HG03159 (cell line): ENCODE results near the gene PGPEP1.
A peak's percentile ranks its signal among the peaks of the same experiment; 100 is the strongest.
"Not testable (repeated sequence)": the region's sequence is repeated elsewhere in the genome, so short reads cannot be mapped to it uniquely, and the experiment has no call there.

Experiments used
- ATAC-seq: cut with Tn5 transposase; IDR thresholded peaks from one replicate; pipeline ENCODE4 v1.9.1; 2021; ENCODE audit warnings: mild to moderate bottlenecking, moderate library complexity; ENCODE audit not compliant: unreplicated experiment

PGPEP1 gene

DNA sequence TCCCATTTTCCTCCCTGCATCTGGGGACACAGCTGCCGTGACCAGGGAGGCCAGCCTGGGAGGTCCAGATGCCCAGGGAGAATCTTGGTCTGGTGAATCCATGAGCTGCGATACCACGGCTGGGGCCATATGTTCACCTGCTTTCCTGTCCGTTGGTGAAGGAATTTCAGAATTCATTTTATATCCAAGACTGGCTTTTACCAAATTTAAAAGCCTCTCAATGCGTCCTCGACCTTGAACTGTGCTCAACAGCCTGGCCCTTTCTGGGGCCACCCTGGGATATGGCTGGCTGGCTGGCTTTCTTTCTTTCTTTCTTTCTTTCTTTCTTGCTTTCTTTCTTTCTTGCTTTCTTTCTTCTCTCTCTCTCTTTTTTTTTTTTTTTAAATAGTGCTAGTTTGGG is 23.4 kb downstream of the PGPEP1 start:
- ATAC-seq: no peak

DNA sequence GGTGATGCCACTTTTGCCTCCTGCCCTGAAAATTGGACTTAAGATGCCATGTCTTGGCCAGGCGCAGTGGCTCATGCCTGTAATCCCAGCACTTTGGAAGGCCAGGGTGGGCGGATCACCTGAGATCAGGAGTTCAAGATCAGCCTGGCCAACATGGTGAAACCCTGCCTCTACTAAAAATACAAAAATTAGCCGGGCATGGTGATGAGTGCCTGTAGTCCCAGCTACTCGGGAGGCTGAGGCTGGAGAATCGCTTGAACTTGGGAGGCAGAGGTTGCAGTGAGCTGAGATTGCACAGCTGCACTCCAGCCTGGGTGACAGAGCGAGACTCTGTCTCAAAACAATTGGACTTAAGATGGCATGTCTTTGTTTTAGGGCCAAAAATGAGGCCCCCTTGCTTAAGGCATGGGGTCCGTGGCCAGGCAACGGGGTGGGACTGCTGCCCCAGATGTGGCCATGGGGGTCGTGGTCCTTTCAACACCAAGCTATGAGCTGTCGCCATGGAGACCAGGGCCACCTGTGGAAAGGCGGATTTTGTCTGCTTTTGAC is 24.0 kb downstream of the PGPEP1 start:
- ATAC-seq: not testable (repeated sequence)

DNA sequence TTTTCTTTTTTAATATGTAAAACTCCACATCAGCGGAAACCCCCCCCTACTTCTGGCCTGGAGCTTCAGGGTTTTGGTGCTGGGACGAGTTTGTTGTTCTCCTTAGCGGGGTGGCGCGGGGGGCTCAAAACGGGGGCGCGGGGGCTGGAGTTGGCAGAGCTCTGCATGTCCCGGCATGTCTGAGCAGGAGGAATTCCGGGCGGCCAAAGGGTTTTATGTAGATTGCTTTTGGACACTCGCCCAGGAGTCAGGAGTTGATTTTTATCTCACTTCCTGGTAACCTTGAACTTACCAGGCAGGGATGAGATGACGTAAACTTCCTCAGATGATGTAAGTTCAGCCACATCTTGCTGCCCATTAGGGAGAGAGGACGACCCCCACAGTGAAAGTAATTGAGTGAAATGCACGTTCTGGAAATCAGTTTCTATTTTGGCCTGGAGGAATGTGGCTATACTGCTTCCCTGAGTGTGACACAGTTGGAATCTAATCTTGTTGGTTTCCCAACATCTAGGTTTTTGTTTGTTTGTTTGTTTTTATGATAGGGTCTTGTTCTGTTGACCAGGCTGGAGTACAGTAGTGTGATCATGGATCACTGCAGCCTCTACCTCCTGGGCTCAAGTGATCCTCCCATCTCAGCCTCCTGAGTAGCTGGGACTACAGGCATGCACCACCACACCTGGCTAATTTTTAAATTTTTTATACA is 24.6 kb downstream of the PGPEP1 start:
- ATAC-seq: no peak

DNA sequence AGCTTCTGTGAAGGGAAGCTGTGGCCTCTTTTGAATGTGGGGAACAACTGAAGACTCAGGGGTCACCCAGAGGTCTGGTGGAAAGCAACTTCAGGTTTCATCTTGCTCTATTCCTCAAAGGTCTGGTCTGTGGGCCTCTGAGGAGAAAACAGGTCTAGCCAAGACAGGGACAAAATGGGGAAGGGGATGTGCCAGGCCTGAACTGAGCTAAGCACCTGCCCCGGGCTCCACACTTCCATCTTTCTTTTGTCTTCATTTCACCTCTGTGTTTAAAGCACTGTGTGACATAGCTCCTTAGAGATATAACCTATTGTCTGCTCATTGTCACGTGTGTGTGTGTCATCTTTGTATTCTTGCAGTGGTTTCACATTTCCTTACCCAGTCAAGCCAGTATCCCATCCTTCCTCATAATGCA is 25.6 kb downstream of the PGPEP1 start:
- no peak for ATAC-seq

DNA sequence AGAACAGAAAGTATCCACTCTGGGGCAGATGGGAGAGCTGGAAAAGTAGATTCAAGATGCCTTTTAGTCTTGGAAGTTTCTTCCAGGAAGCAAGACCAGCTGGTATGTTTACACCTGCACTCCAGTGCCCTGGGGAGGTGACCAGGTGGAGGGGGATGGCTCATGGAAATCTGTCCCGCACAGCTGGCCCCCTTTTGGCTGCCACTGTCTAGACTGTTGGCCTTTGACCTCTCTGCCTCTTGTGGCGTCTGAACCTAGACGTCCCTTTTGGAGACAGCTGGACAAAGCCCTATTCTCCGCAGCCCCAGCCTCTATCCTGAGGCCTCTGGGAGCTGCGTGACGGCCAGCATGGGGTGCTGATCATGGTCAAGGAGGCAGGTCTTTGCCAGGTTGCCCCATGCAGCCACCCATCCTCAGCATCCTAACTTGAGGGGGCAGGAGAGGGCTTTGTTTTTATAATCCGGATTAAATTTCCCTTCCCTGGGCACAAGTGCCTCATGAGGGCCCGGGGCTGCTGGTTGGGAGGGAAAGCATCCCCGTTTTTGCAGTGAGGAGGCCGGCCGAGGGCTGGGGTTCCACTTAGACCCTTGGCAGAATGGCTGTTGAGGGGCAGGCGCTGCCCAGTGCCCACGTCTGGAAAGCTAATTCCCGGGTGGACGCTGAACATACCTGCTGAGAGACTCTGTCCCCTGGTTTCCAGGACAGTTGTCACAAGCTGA is 28.3 kb downstream of the PGPEP1 start:
- ATAC-seq: no peak

DNA sequence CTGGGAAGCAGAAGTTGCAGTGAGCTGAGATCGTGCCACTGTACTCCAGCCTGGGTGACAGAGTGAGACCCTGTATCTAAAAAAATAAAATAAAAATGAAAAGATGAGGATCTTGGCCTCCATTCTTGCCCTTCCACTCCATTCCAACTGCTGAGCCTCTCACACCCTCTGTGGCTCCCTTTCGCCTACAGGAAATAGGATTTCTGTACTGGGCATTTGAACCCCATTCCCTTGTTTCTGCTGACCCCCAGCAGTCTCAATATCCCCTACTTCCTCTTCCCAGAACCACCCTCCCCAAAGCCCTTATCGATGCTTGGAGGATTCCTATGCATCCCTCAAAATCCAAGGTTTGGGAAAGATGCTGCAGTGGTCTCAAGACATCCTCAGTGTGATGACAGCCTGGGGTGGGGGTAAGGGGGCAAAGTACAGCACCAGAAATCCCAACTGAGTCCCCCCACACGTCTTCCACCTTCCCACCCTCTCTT is 33.1 kb downstream of the PGPEP1 start:
- no peak for ATAC-seq

DNA sequence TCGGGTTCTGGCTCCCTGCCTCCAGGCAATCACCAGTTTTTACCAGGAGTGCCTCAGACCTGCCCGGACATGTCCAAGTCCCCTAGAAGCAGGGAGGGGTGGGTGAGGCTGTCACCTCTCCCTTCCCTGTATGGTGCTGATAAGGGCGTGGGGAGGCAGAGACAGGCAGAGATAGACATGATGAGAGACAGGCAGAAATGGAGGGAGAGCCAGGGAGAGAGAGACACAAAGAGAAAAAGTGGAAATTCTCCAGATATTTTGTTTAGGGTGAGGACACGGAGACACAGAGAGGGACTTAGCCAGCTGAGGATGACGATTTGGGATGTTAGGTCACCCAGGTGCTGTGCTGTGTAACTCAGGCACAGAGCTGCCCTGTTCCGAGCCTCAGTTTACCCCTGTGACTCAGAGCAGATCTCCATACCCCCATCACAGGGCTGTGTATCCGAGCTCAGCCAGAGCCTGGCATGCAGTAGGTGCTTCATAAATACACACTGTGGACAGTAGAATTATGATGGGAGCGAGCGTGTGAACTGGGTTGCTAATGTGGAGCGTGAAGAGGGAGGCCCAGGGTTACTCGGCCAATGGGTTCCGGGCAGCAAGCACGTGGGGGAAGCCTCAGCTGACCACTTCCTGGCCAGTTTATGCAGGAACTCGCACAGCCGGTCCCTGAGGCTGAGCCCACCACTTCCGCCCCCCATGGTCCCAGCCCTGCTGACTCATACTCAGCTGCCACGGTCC is 33.7 kb downstream of the PGPEP1 start:
- peak; percentile 76 for ATAC-seq

DNA sequence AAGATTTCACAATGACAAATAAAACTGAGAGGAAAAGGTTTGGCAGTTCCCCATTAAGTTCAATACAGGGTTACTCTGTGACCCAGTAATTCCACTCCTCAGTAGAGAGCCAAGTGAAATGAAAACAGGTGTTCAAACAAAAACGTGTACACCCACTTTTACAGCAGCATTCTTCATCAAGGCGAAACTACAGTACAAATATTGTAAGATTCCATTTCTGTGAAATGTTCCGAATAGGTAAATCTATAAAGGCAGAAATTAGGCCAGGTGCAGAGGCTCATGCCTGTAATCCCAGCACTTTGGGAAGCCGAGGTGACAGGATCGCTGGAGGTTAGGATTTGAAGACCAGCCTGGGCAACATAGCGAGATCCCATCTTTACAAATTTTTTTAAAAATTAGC is 36.6 kb downstream of the PGPEP1 start:
- no peak for ATAC-seq

DNA sequence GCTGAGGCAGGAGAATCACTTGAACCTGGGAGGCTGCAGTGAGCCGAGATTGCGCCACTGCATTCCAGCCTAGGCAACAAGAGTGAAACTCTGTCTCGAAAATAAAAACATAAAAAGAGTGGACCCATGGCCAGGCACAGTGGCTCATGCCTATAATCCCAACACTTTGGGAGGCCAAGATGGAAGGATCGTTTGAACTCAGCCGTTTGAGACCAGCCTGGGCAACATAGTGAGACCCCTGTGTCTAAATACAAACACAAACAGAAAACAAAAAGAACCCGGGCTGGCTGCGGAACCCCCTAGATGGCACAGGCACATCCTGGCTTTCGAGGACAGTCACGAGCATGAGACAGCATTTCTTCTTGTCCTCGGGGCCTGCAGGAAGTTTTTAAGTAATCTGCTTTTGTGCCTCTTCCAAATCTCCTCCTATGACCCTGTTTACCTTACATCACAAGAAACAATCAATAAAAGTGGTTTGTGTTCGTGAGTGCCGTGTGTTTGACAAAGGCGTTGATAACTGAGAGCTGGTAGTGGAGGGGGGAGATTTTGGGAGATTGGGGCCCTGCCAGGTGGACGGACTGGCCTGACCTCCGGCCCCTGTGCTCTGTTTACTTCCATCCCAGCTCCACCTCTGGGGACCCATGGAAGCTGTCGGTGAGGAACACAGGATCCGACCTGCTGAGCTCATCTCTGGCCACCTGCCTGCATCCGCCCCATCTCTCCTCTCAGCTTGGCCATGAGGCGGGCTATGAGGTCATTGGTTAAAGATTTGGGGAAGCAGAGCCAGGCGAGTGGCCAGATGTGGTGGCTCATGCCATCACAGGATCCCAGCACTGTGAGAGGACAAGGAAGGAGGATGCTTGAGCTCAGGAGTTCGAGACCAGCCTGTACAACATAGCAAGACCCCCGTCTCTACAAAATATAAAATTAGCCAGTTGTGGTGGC is 39.7 kb downstream of the PGPEP1 start:
- no peak for ATAC-seq

DNA sequence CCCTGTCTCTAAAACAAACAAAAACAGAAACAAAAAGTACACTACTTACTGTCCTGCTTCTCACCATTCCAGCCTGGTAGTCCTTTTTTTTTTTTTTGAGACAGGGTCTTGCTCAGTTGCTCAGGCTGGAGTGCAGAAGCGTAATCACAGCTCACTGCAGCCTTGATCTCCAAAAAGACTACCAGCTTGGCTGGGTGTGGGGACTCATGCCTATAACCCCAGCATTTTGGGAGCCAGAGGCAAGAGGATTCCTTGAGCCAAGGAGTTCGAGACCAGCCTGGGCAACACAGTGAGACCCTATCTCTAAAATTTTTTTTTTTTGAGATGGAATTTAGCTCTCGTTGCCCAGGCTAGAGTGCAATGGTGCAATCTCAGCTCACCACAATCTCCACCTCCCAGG is 40.4 kb downstream of the PGPEP1 start:
- no peak for ATAC-seq

DNA sequence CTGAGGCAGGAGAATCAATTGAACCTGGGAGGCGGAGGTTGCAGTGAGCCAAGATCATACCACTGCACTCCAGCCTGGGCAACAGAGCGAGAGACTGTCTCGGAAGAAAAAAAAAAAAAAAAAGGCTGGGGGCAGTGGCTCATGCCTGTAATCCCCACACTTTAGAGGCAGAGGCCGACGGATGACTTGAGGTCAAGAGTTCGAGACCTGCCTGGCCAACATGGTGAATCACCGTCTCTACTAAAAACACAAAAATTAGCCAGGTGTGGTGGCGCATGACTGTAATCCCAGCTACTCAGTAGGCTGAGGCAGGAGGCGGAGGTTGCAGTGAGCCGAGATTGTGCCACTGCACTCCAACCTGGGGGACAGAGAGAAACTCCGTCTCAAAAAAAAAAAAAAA is 43.2 kb downstream of the PGPEP1 start:
- not testable (repeated sequence) for ATAC-seq

DNA sequence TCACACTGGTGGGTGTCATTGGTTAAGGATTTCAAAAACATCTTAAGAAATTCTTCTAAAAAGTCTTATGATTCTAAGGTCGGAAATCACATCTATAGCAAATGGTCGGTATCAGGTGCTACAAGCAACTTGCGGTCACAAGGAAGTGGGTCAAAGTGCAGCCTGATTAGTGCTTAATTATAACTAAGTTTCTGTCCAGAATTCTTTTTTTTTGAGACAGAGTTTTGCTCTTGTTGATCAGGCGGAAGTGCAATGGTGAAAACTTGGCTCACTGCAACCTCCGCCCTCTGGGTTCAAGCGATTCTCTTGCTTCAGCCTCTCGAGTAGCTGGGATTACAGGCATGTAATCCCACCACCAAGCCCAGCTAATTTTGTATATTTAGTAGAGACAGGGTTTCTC is 44.4 kb downstream of the PGPEP1 start:
- no peak for ATAC-seq

DNA sequence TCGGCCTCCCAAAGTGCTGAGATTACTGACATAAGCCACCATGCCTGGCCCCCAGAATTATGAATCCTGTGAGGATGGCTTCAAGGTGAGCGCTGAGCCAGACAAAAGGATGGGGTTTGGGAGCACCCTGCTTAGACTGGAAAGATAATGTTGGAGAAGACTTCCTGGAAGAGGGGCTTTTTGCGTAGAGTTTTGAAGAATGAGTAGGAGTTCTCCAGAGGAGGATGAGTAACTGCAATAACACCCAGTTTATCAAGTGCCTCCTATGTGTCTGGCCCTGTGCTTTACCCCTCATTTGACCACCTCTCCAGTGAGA is 44.9 kb downstream of the PGPEP1 start:
- ATAC-seq: no peak

DNA sequence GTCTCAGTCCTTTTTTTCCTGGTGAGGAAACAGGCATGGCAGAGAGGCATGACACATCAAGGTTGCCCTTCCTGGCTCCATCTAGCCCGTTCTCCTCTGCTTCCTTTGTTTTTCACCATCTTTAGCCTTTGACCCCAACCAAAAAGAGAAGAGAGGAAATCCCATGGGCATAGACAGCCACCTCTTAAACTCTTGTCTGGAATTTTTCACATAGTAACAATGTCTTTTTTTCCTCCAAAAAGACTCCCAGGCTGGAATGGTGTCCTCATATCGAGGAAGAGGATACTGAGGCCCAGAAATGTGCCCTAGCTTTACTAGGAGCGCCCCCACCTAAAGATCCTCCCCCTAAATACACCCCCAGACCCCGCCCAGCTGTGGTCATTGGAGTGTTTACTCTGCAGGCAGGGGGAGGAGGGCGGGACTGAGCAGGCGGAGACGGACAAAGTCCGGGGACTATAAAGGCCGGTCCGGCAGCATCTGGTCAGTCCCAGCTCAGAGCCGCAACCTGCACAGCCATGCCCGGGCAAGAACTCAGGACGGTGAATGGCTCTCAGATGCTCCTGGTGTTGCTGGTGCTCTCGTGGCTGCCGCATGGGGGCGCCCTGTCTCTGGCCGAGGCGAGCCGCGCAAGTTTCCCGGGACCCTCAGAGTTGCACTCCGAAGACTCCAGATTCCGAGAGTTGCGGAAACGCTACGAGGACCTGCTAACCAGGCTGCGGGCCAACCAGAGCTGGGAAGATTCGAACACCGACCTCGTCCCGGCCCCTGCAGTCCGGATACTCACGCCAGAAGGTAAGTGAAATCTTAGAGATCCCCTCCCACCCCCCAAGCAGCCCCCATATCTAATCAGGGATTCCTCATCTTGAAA is 45.5 kb downstream of the PGPEP1 start, which contains the start of gene GDF15:
Gene GDF15, plus strand, starts transcription at position 484 of the 868 bp plus-strand sequence. Its CDS starts 32 bp downstream, at position 516.
- no peak for ATAC-seq

DNA sequence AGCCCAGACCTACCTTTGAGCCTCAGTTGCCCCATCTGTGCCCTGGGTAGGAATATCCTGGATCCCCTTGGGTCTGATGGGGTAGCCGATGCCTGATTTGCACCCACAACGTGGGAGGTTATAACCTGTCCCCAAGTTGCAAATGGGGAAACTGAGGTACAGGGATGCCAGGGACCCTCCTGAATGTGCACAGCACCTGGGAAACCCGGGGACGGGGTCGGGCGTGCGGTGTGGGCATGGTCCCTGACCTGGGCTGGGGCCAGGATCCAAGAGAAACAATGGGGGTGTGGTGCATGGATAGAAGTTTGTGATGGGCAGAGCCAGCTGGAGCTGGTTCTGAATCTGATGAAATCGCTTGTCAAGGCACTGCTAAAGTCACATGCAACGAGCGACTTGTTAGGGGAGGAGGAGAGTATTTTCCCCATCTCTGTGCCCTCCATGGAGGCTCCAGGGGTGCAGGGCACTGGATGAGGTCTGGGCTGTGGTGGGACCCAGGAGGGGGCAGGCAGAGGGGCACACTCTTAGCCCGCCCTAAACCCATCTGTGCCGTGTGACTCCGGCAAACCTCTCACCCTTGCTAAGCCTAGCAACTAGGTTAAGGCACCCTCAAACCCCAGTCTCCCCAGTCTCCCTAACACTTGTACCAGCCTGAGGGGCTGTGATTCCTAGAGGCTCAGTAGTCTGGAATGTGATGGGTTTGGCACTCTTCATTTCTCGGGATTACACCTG is 46.3 kb downstream of the PGPEP1 start:
- no peak for ATAC-seq

DNA sequence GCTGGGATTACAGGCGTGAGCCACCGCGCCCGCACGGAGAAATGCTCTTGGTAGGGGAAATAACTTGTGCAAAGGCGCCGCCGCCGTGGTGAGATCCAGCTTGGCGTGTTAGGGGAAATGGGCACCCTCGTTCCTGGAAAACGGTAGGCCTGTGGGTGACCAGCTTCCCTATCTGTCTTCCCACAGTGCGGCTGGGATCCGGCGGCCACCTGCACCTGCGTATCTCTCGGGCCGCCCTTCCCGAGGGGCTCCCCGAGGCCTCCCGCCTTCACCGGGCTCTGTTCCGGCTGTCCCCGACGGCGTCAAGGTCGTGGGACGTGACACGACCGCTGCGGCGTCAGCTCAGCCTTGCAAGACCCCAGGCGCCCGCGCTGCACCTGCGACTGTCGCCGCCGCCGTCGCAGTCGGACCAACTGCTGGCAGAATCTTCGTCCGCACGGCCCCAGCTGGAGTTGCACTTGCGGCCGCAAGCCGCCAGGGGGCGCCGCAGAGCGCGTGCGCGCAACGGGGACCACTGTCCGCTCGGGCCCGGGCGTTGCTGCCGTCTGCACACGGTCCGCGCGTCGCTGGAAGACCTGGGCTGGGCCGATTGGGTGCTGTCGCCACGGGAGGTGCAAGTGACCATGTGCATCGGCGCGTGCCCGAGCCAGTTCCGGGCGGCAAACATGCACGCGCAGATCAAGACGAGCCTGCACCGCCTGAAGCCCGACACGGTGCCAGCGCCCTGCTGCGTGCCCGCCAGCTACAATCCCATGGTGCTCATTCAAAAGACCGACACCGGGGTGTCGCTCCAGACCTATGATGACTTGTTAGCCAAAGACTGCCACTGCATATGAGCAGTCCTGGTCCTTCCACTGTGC is 47.9 kb downstream of the PGPEP1 start:
- ATAC-seq: peak; percentile 62

DNA sequence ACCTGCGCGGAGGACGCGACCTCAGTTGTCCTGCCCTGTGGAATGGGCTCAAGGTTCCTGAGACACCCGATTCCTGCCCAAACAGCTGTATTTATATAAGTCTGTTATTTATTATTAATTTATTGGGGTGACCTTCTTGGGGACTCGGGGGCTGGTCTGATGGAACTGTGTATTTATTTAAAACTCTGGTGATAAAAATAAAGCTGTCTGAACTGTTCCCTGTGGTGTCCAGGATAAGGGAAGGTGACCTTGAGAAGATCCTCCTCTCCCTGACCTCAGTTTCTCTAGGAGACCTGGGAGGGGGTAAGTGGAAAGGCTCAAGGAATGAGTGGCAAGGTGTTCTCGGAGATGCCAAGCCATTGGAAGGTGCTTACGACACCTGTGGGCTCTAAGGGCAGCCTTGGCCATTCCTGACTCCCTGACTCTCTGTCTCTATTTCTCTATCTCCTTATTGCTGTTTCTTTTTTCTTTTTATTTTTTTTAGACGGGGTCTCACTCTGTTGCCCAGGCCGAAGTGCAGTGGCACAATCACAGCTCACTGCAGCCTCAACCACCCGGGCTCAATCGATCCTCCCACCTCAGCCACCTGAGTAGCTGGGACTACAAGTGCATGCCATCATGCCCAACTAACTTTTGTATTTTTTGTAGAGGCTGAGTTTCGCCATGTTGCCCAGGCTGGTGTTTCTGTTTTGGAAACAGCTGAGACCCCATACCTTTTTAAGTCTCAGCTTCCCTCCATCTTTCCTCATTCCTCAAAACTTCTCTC is 48.7 kb downstream of the PGPEP1 start:
- ATAC-seq: no peak
